Astrocyte of the cerebellum (primary cell): ENCODE results near the gene NAB2.

ENCODE experiments used
- DNase-seq: peaks from one replicate; pipeline ENCODE4 v3.0.0-alpha.2; 2011; ENCODE audit warnings: low read depth
- H3K4me3 ChIP-seq: 2 replicates; pipeline ENCODE4 v1.5.1; 2011; ENCODE audit warnings: mild to moderate bottlenecking, low read depth, low read length, moderate library complexity
- in situ Hi-C: cut with HindIII; loops from 2 replicates; pipeline ENCODE4 v1.10.0; 2017; ENCODE audit warnings: low sequenced_read_pairs
- TF ChIP-seq, protein P1 (sequence below): IDR thresholded peaks from 2 replicates; pipeline ENCODE4 v1.5.1; 2012; ENCODE audit warnings: low read length, low read depth, moderate library complexity, mild to moderate bottlenecking; ENCODE audit errors: missing control alignments

Gene NAB2

DNA sequence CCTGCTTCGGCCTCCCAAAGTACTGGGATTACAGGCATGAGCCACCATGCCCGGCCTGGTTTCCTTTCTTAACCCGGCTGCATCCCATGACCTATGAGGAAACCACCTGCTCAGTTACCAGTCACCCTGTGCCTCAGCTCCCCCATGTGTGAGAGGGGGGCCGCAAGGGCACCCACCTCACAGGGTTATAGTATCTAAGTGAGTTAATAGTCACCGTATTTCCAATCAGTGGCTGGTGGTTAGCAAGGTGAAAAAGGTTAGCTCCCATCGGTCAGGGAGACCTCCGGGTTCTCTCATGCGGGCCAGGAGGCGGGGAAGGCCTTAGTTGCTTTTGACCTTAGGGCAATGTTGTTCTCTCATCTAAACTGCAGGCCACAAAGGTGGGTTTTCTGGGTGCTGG lies 46.0 kb downstream of the NAB2 start:
- no peak for DNase-seq
- TF ChIP-seq, protein P1, sequence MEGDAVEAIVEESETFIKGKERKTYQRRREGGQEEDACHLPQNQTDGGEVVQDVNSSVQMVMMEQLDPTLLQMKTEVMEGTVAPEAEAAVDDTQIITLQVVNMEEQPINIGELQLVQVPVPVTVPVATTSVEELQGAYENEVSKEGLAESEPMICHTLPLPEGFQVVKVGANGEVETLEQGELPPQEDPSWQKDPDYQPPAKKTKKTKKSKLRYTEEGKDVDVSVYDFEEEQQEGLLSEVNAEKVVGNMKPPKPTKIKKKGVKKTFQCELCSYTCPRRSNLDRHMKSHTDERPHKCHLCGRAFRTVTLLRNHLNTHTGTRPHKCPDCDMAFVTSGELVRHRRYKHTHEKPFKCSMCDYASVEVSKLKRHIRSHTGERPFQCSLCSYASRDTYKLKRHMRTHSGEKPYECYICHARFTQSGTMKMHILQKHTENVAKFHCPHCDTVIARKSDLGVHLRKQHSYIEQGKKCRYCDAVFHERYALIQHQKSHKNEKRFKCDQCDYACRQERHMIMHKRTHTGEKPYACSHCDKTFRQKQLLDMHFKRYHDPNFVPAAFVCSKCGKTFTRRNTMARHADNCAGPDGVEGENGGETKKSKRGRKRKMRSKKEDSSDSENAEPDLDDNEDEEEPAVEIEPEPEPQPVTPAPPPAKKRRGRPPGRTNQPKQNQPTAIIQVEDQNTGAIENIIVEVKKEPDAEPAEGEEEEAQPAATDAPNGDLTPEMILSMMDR = no peak
- no peak overlapping the region for H3K4me3 ChIP-seq
- in situ Hi-C loops = loop anchor here (5.0 kb wide), 1 partner anchor 37 kb away; no protein-coding TSS in a partner anchor

DNA sequence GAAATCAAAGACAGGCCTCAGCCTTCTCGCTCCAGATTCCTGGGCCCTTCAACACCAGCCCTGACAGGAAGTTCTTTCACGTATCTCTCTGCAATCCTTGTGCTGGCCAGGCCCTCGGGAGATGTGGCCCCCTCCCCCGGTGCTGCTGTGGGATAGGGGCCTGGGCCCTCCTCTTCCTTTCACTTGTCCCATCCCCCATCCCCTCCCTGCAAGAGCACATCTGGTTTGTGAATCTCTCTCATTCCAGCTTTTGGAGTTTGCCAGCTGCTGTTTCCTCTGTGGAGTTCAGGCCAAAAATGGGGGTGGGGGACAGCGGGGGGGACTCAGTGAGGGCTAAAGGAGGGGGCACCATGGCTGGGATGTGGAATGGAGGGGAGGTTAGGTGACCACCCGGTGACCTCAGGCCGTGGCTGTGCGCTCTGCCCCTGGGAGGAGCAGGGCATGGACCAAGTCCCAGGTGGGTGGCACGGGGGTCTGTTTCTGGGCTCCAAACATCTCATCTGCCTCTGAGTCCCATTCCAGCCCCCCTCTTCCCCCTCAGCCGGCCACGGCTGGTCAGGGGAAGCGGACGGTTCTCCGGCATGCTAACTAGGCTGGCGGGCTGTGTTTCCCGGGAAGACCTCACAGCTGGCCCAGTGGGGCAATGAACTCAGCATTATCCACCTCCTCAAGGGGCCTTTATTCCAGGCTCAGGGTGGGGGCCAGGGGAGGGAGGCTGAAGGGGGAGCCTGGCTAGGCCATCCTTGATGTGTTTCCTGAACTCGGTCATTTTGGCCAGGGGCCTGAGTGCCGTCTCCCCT lies 46.8 kb downstream of the NAB2 start:
- TF ChIP-seq, protein P1 = no peak
- no peak for DNase-seq
- peak overlapping the region; percentile 24 for H3K4me3 ChIP-seq
- in situ Hi-C loops = no loop called here

DNA sequence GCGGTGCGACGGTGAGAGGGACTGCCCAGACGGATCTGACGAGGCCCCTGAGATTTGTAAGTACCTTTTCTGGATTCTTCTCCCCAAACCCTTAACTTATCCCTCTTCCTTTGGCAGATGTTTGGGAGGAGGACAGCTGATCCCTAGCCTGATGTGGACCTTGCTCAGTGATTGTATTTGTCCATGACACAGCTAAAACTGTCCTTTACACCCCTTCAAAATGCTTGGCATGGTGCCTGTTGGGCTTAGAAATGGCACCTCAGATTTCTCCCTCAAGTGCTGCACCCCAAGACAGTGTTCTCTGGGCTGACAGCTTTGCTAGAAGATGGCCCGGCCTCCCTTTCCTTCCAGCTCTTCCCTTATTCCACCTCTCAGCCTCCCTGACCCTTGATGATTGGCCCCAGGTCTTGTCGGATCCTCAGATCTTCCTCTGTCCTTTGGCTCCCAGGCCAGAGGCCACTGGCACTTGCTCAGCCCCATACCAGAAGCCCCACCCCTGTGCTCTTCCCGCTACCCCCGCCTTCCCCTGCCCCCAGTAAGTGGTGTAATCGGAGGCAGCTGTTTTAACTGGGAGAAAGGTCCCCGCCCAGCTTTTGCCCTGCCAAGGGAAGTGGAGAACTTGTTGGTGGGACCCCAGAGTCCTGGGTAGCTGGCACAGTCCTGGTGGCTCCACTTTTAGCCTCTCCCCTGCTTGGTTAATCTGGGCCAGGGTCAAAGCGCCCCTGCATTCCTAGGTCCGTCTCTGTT lies 49.8 kb downstream of the NAB2 start:
- no peak for DNase-seq
- TF ChIP-seq, protein P1 = no peak
- in situ Hi-C loops = no loop called here
- H3K4me3 ChIP-seq = no peak overlapping the region

DNA sequence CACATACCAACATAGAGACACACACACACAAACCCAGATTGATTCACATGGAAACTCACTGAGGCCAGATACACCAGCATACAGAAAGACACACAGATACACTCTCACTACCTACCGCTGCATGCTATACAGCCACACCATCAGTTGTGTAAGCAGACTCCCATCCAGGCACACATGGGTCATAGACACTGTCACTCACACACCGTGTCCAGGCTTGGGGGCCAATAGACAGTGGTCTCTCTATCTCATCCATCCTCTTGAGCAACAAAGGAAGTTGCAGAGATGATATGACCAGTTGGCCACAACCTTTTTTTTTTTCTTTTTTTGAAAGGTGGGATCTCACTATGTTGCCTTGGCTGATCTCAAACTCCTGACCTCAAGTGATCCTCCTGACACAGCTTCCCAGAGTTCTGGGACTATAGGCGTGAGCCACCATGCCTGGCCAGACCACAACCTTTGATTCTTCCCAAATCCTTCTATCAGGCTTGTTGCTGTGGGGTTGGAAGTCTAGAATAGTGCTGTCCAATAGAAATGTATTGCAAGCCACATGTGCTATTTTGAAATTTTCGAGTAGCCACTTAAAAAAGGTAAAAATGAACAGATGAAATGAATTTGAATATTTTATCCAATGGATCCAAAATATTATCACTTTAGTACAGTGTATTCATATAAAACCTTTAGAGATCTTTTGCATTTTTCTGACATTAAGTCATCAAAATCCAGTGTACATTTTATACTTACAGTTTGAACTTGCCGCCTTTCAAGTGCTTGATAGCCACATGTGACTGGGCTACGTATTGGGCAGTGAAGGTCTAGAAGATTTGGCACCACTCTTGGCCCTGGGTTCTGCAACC lies 51.1 kb downstream of the NAB2 start:
- in situ Hi-C loops = loop anchor here (5.0 kb wide), 1 partner anchor 73 kb away; no protein-coding TSS in a partner anchor
- DNase-seq = no peak
- TF ChIP-seq, protein P1 = no peak
- no peak overlapping the region for H3K4me3 ChIP-seq

DNA sequence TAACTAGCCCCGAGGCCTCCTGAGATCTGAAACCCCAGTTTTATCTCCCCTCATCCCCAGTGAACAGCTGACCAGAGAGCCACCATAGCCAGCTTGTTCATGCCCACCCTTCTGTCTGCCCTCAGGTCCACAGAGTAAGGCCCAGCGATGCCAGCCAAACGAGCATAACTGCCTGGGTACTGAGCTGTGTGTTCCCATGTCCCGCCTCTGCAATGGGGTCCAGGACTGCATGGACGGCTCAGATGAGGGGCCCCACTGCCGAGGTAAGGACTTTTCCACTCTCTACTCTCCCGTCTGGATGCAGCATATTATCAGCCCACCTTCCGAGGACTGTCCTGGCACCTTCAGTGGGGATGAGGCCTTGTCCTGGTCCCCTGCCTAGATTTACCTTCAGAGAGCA lies 52.3 kb downstream of the NAB2 start:
- TF ChIP-seq, protein P1 = no peak
- DNase-seq = no peak
- in situ Hi-C loops = loop anchor here (5.0 kb wide), 1 partner anchor 74 kb away; no protein-coding TSS in a partner anchor
- no peak overlapping the region for H3K4me3 ChIP-seq

DNA sequence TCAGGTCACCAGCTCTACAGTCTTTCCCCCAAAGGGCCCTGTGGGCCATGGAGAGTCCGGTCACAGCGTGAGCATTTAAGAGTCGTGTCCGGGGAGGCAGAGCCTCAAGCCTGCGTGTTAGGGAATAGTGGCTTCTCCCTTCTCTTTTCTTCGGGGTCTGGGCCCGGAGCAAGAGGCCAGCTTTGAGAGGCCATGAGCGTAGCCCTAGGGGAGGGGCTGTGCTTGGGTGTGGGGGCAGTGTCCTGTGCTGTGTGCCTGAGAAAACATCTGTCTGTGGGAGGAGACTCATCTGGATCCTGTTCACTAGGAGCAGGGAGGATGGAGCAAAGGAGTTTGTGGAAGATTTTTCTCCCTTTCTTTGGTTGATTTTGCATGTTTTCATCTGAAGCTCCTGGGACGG lies 53.2 kb downstream of the NAB2 start:
- TF ChIP-seq, protein P1 = no peak
- in situ Hi-C loops = loop anchor here (5.0 kb wide), 1 partner anchor 75 kb away; no protein-coding TSS in a partner anchor
- DNase-seq = no peak
- no peak overlapping the region for H3K4me3 ChIP-seq
